ENCODE data around the gene CIC.

GRCh38 chr19:42323852-42324654 is 55.0 kb downstream of the CIC start:
- TF ChIP-seq POLR2A (IDR thresholded peaks at IDR 0.05) (no peak), CTCF (IDR thresholded peaks at IDR 0.05) (peak in 1 of 7 experiments; percentile 22)

Measured in body of pancreas (tissue), 4 donors.